Parietal lobe (tissue), 1 donor: Measurements from ENCODE around the gene FAT3. TPM values are rescaled to one million over a fixed set of nuclear protein-coding genes. Genes with fewer than 3 reads are reported as not detected.

Source experiments
- total RNA-seq: library from RNA; depleted of rRNA; stranded (reverse); fragments of >200 nt; gene quantifications from one replicate; pipeline ENCODE4 v1.2.3, GENCODE V29; 2014

FAT3 gene
- 291 TPM for total RNA-seq

DNA sequence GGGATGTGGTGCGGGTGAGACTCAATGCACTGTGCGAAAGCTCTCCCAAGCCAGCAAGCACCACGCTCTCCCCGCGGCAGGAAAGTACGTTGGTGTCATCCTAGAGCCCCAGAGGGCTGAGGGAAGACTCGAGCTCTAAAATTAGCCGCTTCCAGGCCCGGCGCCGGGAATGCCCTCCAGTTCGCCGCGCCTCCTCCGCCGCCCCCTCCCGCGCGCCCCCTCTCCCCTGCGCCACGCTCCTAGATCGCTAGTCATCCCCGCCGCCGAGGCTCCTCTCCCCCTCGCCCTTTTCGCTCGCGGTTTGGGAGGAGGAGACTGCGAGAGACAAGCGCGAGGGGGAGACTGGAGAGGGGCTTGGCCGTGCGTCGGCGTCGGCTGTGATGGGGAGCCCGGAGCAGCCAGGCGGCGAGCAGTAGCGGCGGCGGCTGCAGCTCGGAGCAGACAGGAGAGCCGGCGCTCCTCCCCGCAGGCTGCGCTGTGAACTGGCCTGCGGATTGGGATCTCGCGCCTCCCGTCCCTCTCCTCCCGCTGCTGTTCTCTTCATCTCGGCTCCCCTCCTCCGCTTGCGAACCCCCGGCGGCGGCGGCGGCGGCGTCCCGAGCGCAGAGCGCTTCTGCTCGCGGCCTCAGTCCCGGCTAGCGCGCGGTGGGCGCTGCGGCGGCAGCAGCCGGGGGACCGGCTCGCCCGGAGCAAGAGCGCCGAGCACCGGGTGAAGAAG is at the start of gene FAT3:
TSS of gene FAT3 (plus strand) at position 412 of the 718 bp plus-strand sequence. CDS start 127,295 bp downstream, outside the sequence.

